ENCODE data around the gene WBP1.

DNA sequence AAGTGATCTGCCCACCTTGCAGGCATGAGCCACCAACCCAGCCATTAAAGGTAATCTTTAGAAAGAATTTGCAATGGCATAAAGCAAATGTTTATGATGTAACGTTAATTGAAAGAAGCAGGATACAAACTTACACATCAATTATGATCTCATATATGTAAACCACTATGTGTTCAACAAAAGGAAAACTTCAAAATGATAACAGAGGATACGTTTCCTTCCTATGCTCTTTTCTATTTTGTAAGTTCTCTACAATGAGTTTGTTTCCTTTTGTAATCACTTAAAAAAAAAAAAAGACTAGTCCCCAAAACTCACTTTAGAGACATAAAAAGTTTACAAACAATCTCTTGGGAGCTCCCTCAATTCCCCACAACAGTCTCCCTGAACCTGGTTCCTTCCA is 38.2 kb upstream of the WBP1 start:
- TF ChIP-seq CTCF (IDR thresholded peaks at IDR 0.05) (no peak), POLR2A (IDR thresholded peaks at IDR 0.05) (no peak)
